HG03432 (cell line): ENCODE data around the gene NRP1.

ENCODE experiments used
- ATAC-seq: cut with Tn5 transposase; IDR thresholded peaks from one replicate; pipeline ENCODE4 v1.9.1; 2021; ENCODE audit warnings: mild to moderate bottlenecking, moderate library complexity; ENCODE audit not compliant: unreplicated experiment

NRP1 gene

DNA sequence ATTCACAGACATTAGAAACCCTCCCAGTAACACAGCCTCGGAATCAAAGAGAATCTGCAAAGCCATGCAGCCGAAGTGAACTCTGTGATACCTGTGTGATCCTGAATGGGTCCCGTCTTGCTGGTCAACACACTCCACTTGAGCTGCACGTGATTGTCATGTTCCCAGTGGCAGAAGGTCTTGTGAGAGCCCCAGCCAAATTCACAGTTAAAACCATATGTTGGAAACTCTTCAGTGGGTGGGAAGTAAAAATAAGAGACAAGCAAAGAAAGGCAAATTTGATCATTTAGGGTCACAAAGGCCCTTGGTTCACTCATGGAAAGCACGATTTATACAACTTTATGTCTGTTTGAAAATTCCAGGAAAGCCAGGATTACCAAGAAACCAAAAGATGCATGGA is 142.3 kb downstream of the NRP1 start:
- ATAC-seq: no peak

DNA sequence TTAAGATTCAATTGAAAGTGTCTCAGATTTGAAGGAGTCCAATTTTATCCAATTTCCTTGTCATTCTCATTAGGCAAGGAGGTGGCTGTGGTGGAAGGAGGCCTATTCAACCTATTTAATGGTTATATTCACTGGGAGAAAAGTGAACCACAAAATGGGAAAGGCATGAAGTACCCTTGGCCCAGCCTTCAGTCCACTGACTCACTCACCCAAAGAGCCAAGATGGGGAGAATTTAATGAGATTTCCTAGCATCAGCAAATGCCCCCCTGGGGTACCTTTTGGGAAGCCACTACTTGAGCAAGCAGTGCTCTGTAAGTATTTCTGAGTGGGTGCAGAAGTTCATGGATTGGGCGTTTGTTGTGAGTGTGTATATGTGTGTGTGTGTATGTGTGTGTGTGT is 144.1 kb downstream of the NRP1 start:
- ATAC-seq: no peak

DNA sequence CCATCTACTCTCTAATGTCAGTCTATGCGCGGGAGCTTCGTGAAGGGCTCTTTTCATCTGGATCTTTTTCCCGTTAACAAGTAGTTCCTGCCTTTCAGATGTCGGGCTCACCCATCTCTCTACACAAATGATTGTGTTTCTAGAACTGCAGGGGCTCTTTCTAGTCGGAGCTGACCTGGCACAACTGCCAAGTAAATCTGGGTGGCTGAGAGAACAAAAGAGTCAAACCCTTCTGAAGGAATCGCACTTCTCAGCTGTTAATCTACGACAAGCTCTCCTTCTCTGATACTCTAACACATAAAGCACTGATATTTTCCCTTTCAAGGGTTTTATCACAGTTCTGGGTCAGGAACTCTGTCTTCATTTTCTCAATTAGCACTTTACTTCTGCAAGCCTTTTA is 144.7 kb downstream of the NRP1 start:
- no peak for ATAC-seq

DNA sequence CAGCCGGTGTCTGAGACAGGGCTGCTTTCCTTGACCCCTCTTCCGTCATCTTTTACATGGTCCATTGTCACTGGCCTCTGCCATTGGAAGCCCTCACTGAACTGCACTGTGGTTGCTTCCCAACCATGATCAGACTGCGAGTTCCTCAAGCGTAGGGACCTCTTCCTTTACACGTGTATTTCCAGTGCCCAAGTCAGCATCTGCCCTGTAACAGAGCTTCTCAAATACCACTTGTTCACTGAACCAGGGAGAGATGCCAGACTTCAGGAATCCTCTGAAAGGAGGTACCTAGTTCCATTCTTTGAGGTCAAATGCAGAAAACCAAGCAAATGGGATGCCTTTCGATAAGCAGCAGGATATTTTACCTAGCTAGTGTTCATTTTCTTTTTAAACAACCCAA is 145.1 kb downstream of the NRP1 start:
- ATAC-seq: no peak

DNA sequence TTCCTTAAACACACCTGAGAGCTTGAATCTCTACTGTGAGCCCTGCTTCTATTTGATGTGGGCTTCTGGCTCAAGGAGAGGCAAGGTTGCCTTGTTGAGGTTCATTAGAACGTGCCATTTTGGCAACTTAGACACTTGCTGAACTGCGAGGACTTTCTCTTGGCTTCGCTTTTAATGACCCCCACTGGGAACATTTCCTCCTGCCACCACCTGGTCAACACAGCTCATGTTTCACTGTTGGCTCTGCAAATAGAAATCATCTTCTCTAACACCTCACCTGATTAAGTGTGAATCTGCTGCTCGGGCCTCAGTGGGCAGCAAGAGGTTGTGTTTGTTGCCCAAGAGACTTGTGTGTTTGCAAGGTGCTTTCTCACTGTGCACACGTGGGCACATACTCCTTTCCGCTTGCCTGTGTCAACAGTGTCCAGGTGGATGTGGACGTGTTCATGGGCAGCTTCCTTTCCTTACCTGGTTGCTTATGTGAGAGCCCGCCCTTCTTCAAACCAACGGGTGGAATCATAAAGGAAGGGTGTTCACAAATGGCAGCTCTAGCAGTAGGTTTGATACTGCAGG is 147.0 kb downstream of the NRP1 start:
- ATAC-seq: no peak

DNA sequence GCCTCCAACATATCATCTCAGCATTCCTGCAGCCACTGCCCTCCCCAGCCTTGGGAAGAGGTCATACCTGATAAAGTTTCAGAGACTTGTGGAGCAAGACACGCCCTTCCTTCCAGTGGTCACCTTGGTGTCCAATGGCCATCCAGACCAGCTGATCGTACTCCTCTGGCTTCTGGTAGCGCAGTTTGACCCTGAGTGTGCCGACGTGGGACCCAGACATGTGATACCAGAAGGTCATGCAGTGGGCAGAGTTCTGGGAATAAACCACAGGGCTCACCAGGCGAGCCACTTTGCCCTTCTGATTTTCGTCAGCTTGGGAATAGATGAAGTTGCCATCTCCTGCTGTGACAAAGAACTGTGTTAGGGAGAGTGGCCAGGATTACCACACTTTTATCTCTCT is 148.3 kb downstream of the NRP1 start:
- ATAC-seq: no peak

DNA sequence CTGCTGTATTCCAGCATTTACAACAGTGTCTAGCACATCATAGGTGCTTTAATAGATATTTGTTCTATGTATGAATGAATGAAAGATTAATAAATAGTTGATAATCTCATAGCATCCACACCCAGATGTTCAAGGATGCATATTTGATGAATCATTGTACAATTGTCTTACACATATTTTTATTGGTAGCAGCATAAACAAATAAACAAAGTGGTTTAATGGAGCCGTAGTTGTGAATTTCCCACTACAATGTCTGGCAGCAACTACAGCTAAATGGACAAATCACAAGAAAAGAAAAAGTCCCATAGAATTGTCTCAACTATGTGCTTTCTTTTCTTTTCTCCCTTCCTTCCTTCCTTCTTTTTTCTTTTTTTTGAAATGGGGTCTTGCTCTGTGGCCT is 150.8 kb downstream of the NRP1 start:
- ATAC-seq: no peak

DNA sequence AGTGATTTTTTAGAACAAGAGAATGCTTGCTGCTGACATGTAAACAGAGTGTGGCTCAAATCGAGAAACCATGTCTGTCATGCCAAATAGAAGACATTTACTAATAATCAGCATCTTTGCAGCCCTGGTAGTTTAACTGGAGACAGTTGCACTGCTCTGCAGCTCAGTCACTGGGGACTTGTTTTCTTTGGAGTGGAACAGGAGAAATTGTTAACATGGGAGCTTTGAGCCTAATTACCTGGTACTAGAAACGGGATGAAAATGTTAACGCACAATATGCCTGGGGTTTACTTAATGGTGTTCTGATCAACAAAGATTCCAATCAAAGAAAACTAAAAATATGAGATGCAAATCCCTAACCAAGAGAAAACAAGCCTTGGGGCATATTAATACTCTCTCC is 153.5 kb downstream of the NRP1 start:
- no peak for ATAC-seq

DNA sequence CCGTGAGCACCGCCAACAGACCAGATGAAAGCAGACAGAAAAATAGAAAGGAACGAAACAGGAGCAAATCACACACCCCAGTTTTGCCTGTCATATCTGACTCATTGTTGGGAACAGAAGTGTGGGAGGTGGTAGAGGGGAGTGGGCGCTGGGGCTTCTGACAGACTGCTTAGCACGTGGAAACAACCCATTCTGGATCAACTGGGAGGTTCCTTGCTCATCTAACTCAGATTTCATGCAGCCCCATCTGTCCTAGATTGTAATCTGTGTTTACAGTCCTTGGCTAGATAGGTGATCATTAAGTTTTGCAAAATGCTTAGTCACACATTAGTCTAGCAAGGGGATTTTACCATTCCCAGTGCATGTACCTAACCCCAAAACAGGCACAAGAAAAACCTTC is 154.1 kb downstream of the NRP1 start:
- ATAC-seq: no peak

DNA sequence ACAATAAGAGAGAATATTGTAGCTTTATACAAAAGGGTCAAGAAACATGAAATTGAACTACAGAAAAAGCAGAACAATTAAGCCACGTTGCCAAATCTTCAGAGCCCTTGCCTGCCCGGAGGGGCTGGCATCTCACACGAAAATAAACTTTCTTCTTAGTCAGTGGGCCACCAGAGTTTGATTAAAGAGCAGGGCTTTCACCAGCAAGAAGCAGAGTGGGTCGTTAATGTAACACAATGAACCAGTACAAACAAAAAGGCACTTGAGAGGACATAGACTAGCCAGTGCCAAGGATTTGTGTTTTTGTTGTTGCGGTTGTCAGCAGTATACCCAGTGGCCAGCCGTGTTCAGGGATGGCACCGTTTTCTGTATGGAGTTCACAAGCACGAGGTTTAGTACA is 155.4 kb downstream of the NRP1 start:
- ATAC-seq: no peak

DNA sequence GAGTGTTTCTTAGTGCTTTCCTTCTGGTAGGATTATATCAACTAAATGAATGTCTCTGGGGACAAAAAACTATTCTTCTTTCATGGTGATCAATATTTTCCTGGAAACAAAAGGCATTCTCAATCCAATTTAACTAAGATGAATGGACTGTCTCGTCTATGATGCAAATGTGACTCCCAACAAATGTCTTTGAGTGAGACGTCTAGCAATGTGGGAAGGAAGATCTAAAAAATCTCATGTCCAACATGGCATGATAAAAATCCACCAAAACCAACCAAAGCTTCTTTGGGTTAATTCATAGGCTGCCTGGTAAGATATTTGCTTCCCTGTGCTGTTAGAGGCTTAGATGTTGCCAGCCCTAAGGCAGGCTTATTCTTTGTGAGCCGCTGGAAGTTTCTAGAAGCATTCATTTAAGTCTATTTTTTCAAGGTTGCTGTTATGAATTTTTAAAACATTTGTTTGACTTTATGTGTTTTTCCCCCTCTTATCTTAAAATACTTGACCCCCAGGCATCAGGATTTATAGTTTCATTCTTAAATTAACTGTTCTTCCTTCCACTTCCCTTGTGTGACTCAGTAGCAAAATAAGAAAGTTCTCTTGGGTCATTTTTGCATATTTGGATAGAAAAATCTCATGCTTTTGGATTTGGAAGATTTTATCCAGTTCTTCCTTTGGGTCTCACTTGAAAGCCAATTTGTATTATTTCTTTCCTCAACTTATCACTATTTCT is 156.3 kb downstream of the NRP1 start:
- no peak for ATAC-seq

DNA sequence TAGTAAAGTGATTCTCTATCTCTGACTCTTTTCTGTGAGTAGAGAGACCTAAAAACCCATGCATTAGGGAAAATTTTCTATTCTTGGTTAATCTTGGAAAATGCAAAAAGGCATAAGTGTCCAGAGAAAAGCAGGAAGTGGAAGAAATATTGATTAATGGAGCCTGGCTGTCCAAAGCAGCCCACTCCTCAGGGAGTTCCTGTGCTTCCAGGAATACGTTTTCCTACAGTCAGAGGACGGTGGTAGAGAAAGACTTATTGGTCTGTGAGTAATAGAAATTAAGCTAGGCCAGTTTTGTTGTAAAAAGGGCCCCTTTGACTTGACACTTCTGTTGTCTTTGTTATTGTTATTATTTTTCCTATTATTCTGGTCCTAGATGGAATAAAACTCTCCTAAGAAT is 157.8 kb downstream of the NRP1 start:
- no peak for ATAC-seq

DNA sequence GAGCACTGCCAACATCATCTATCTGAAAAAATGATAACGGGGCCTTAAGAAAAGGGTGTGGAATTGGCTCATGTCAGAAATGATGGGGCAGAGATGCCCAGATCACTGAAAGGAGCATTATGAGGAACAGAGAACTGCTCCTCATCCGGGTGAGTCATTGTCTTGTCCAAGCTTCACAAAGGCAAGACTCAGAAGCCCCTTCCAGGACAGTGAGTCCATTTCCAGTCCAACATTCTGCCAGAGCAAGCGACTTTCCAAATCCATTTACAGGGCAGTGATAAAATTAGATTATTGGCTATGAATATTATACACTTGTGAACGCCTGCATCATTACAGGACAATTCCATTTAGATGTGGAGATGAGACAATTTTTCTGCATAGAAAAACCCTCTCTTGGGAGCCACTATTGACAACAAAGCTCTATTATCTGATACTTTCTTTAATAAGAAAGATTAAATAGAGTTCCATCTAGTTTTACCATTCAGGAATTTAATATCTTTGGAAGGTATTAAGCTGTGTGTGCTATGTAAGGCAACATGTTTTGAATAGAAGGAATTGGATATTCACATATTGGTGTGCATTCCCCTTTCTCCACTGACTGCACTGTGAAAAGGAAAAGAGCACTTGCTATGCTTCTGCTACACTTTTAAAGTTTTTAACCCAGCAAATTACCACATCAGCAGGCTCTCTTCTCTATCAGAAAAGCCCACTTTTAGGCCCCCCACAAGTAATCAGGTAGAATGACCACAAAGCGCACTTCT is 159.6 kb downstream of the NRP1 start:
- ATAC-seq: no peak

DNA sequence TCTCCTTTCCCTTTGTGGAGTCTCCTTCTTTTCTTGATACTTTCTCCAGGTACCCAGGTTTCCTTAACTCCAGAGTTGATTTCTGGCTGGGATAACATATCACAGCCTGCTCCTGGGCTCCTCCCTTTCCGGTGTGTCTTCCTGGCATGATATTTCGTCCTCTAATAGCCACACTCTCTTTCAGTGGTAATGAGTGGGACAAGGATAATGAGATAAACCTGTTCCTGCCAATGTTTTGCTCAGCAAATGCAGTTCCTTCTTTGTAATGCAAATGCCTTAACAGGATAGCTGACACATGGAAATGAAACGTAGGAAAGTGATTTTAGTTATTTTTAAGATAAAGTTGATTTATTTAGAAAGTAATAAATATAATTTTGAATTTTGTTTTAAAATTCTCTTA is 168.6 kb downstream of the NRP1 start:
- no peak for ATAC-seq

DNA sequence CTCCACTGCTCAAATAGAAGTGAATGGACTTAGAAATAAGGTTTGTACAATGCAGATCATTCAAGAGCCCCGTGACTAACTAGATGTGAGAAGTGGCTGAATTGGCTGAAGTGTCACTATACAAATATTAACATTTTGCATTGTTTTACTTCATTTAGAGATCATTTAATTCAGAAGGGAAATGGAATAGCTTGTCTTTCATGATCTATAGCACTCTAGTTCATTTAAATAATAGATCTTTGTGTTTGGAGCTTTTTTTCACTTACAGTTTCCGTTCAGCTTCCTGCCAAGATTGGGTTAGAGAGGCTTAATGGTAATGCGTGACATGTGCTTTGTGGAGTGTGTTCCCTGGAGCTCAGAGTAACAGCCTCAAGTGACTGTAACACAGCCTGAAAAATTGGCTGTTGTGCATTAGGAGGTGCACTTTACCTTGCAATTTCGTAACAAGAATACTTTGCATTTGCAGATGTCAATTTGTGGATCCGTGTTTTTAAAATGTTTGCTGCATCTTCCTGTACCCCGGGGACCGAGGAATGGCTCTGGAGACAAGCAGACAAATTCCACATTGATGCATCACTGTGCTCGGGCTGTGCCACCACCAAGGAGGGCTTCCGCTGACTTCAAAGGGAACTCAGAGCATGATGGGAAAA is 170.3 kb downstream of the NRP1 start:
- no peak for ATAC-seq

DNA sequence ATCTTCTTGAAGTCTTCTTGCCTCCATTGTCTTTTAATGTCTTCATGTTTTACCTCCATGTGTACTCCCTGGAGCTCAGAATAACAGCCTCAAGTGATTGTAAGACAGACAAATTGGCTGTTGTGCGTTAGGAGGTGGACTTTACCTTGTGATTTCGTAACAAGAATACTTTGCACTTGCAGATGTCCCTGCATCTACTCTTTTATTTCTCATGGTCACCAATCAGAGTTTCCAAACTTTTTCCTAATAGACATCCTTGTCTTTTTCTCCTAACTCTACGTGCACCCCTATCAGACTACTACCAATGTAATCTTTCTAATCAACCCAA is 172.3 kb downstream of the NRP1 start:
- no peak for ATAC-seq

DNA sequence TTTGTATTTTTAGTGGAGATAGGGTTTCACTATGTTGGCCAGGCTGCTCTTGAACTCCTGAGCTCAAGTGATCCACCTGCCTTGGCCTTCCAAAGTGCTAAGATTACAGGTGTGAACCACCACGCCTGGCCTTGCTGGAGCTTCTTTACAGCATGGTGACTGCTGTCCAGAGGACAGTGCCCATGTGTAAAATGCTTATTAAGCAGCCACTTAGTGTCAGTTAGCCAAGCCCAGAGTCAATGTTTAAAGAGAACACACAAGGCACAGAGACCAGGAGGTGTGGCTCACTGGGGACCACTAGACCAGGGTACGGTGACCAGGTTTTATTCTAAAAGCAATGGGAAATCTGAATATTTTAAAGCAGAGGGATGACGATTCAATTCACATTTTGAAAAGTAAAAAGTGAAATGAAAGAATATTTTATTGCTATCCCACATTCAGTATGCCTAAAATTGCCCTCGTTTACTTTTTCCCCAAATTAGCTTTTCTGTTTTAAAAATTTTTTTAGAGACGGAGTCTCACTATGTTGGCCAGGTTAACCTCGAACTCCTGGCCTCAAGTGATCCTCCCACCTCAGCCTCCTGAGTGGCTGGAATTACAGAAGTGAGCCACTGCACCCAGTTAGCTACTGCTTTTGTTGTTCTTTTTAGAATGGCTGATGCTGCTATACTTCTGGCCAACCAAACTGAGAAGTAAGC is 172.8 kb downstream of the NRP1 start:
- no peak for ATAC-seq

DNA sequence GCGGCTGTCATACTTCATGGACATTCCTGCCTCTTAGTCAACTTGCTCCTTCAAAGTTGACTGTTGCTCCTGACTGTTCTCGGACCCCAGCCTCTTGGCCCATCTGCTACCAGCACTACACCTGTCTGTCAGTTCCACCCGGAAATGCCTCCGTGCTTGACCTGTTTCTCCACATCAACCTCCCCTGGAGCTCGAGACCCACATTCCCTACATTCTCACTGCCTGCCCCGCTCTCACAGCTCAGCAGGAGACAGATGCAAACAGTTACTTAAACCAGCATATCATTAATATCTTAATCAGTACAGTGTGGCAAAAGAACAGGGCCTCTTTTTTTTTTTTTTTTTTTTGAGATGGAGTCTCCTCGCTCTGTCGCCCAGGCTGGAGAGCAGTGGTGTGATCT is 174.3 kb downstream of the NRP1 start:
- ATAC-seq: no peak

DNA sequence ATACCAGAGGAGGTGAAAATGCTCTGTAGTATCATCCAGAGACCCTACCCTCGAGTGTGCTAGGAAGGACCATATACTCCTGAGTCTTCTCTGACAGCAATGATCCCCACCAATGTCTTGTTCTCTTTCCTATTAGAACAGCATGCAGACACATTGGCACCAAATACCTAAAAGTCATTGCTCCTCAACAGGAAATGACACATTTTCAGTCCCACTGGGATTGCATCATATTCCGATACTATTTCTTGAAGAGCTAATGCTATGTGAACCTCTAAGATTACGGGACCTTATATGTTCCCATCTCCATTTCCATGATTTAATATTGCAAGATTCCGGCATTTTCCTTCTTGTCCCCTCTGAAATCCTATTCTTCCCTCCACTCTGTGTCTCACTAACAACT is 177.4 kb downstream of the NRP1 start:
- no peak for ATAC-seq

DNA sequence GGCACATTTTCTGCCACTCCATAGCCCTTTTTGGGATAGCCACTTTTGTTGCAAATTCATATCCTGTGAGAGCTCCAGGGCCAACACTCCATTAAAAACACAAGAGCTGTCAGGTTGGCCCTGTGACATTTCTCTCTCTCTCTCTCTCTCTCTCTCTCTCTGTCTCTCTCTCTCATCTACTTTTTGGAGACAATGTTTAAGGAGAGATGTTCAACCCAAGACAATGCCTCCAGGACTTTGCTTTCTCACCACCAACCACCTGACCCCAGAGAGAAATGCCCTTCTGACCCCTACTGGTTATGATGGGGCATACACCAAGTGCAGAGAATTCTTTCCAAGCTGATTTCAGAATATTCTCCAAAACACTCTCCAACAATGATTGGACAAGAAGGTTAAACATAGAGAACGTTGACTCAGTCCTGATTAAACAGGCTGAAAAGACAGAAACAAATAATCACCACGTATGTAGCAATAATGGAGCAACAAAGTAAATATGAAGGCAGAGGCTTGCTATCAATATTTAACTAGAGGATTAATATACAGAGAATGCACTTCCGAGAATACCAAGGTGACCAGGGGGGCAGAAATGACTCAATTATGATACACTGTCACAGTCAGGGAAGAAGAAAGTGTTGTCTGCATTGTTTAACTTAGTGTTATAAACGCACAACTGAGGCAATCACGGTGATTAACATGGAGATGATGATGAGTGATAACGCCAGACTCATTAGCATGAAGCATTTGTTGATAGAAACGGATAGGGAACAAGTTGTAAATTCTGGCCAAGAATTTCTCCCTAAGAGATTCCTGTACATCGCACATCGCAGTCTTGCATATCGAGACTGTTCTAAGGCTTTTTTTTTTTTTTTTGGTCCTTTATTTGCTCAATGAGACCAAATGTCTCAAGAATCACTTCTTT is 178.5 kb downstream of the NRP1 start:
- peak; percentile 88 for ATAC-seq
